RWPE1 (cell line): ENCODE measurements around the gene MARK4.
"Not testable (repeated sequence)": the region's sequence is repeated elsewhere in the genome, so short reads cannot be mapped to it uniquely, and the experiment has no call there.

ENCODE experiments used
- CTCF ChIA-PET: fragments of 350-600 bp; sonication (Branson Sonifier 250); formaldehyde crosslinking; extraction: SDS; loops from one replicate; lab custom pipeline; 2021; lab: Yijun Ruan, JAX
- POLR2A ChIA-PET: fragments of 400-600 bp; formaldehyde crosslinking; extraction: SDS; loops from one replicate; lab custom pipeline; 2020; ENCODE audit warnings: antibody characterized with exemption; ENCODE audit not compliant: low non-redundant PET; lab: Yijun Ruan, JAX
- DNase-seq: peaks from one replicate; pipeline ENCODE4 v3.0.0; 2012; ENCODE audit warnings: low spot score
- H3K27ac ChIP-seq: fragments of 450-650 bp; 2 replicates; pipeline ENCODE4 v1.5.1; 2017
- TF ChIP-seq, protein P1 (sequence below): fragments of 450-650 bp; conservative IDR thresholded peaks from 2 replicates; pipeline ENCODE4 v1.5.1; 2017; ENCODE audit warnings: low read depth, mild to moderate bottlenecking

MARK4 gene

GRCh38 chr19:45222724-45223123, 28.3 kb upstream of the MARK4 start:
- TF ChIP-seq, protein P1, sequence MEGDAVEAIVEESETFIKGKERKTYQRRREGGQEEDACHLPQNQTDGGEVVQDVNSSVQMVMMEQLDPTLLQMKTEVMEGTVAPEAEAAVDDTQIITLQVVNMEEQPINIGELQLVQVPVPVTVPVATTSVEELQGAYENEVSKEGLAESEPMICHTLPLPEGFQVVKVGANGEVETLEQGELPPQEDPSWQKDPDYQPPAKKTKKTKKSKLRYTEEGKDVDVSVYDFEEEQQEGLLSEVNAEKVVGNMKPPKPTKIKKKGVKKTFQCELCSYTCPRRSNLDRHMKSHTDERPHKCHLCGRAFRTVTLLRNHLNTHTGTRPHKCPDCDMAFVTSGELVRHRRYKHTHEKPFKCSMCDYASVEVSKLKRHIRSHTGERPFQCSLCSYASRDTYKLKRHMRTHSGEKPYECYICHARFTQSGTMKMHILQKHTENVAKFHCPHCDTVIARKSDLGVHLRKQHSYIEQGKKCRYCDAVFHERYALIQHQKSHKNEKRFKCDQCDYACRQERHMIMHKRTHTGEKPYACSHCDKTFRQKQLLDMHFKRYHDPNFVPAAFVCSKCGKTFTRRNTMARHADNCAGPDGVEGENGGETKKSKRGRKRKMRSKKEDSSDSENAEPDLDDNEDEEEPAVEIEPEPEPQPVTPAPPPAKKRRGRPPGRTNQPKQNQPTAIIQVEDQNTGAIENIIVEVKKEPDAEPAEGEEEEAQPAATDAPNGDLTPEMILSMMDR = no peak
- no peak for DNase-seq
- ChIA-PET CTCF (interaction anchor here (0.6 kb wide), 1 partner anchor 15 kb away, joined by 5 read pairs; no protein-coding TSS in a partner anchor), POLR2A (no interaction called here)
- no peak overlapping the region for H3K27ac ChIP-seq

- POLR2A ChIA-PET = no interaction called here
- DNase-seq = no peak
- TF ChIP-seq, protein P1 = no peak
- H3K27ac ChIP-seq = no peak overlapping the region
- CTCF ChIA-PET = no interaction called here
These were observed 27.2 kb upstream of the MARK4 start for GRCh38 chr19:45223879-45224278.

- DNase-seq = no peak
- ChIA-PET CTCF (no interaction called here), POLR2A (no interaction called here)
- TF ChIP-seq, protein P1 = no peak
- no peak overlapping the region for H3K27ac ChIP-seq
These were observed 26.4 kb upstream of the MARK4 start for GRCh38 chr19:45224645-45225044.

DNA sequence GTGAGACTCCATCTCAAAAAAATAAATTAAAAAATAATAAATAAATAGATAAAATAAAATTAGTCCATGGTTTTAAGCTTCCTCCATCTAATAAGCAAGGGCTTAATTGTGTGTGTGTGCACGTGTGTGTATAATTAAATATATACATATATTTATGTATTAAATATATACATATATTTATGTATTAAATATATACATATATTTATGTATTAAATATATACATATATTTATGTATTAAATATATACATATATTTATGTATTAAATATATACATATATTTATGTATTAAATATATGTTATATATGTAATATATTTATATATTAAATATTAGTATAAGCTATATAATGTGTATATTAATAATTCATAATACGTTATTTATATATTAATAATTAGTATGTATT, 22.0 kb upstream of the MARK4 start:
- POLR2A ChIA-PET, DNase-seq, H3K27ac ChIP-seq: not testable (repeated sequence)
- CTCF ChIA-PET = interaction anchor here (0.7 kb wide), 1 partner anchor 37 kb away, joined by 4 read pairs; no protein-coding TSS in a partner anchor

DNA sequence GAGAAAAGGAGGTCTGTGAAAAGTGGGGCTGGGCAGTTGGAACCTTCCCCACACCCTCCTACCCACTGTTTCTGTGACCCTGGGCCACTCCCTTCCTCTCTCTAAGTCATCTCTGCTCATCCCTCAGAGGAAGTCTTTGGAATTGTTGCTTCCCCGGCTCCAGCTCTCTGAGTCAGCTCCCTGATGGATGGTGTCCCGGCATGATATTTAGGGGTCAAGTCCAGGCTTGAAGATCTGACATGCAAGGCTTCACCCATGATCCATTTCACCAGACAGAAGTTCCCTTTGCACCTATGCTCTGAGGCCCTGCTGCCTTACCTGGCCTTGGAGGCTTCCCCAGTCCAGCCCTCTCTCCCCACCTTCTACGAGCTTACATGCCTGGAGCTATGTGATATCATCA, 19.2 kb upstream of the MARK4 start:
- peak overlapping the region; percentile 89 for H3K27ac ChIP-seq
- peak; percentile 94 for DNase-seq
- TF ChIP-seq, protein P1 = no peak
- ChIA-PET POLR2A (no interaction called here), CTCF (no interaction called here)

DNA sequence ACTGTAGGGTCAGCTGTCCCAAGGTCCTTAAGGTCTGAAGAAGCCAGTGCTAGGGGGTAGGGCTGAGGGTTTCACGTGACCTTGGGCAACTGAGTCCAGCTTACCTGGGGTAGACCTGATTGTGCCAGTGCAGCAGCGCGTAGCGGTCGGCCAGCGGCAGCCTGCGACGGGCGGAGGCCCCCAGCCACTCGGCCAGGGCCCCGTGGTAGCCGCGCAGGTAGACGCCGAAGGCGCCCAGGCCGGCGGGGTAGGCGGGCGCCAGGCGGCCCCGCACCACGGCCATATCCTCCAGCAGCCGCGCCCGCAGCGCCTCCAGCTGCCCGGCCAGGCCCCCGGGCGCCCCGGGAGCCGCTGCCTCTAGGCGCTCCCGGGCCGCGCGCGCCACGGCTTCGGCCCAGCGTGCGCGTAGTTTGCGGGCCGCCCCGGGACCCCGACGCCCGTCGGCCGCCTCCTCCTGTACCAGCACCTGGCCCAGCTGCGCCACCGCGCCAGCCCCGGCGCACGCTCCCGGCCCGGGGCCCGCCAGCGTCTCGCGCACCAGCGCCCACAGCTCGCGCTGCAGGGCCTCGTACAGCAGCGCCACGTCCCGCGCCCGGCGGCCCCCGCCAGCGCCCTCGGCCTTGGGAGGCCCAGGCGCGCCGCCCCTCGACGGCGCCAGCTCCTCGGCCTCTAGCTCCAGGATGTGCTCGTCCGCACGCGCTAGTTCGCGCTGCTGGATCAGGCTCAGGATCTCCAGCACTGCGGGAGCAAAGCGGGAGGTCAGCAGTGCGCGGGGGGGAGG, 16.8 kb upstream of the MARK4 start:
- CTCF ChIA-PET = no interaction called here
- no peak for DNase-seq
- POLR2A ChIA-PET = no interaction called here

GRCh38 chr19:45235485-45235884, 15.6 kb upstream of the MARK4 start:
- ChIA-PET CTCF (no interaction called here), POLR2A (no interaction called here)
- DNase-seq = no peak
- TF ChIP-seq, protein P1 = no peak
- H3K27ac ChIP-seq = no peak overlapping the region

More for the DNA sequence above, 16.8 kb upstream of the MARK4 start:
- TF ChIP-seq, protein P1 = no peak
- no peak overlapping the region for H3K27ac ChIP-seq
